Activated B cell treated with CpG ODN at 0.5 μM for 24 hours (primary cell): Measurements from ENCODE around the gene DRAXIN. TPM values are rescaled to one million over a fixed set of nuclear protein-coding genes. Genes with fewer than 3 reads are reported as not detected.

Source experiments
- ATAC-seq: fragments of 200-7000 bp; cut with Tn5 transposase; one replicate; pipeline ENCODE4 v1.10.0; 2021; ENCODE audit warnings: low read depth, mild to moderate bottlenecking, moderate library complexity
- CTCF ChIA-PET: fragments of 350-600 bp; sonication (Branson Sonifier 250); formaldehyde crosslinking; loops from one replicate; lab custom pipeline; 2021; ENCODE audit warnings: antibody characterized with exemption; lab: Charles Lee
- POLR2A ChIA-PET: fragments of 350-600 bp; sonication (Branson Sonifier 250); formaldehyde crosslinking; loops from one replicate; lab custom pipeline; 2021; ENCODE audit warnings: antibody characterized with exemption; lab: Charles Lee
- DNase-seq: peaks from one replicate; pipeline ENCODE4 v3.0.0; 2022
- H3K27ac Mint-ChIP-seq: one replicate; pipeline ENCODE4 v1.8.0; 2020; ENCODE audit warnings: mixed read lengths
- H3K27me3 Mint-ChIP-seq: one replicate; pipeline ENCODE4 v1.8.0; 2021; ENCODE audit warnings: mixed read lengths
- H3K36me3 Mint-ChIP-seq: one replicate; pipeline ENCODE4 v1.8.0; 2021; ENCODE audit warnings: low read depth, mixed read lengths
- H3K4me1 Mint-ChIP-seq: one replicate; pipeline ENCODE4 v1.8.0; 2021; ENCODE audit warnings: mixed read lengths
- H3K4me3 Mint-ChIP-seq: one replicate; pipeline ENCODE4 v1.8.0; 2020; ENCODE audit warnings: mild to moderate bottlenecking, mixed read lengths
- H3K9me3 Mint-ChIP-seq: one replicate; pipeline ENCODE4 v1.8.0; 2020; ENCODE audit warnings: mixed read lengths
- CTCF ChIP-seq: fragments of 200-600 bp; IDR thresholded peaks from one replicate; pipeline ENCODE4 v1.8.0; 2022; ENCODE audit warnings: antibody characterized with exemption, mild to moderate bottlenecking
- intact Hi-C: fragments of 100-400 bp; cut with micrococcal nuclease; formaldehyde crosslinking; loops from one replicate; pipeline ENCODE4 v1.15.1; 2024
- total RNA-seq: library from RNA; stranded (reverse); gene quantifications from 2 replicates; pipeline ENCODE4 v1.2.3, GENCODE V29; 2022

DRAXIN gene
- total RNA-seq, 1 donor from 2014 or later: 0.18 TPM

GRCh38 chr1:11648039-11648438 is 43.5 kb upstream of the DRAXIN start:
- H3K36me3 Mint-ChIP-seq: no peaks in the 10 kb centered on the region
- ATAC-seq (no peak), DNase-seq (no peak)
- H3K27ac Mint-ChIP-seq: no peak overlapping the region
- ChIA-PET POLR2A (no interaction called here), CTCF (interaction anchor here (1.0 to 7.3 kb wide), 3 partner anchors 67 to 610 kb away, joined by 3 to 74 read pairs (median 13); no protein-coding TSS in a partner anchor)
- no peak for TF ChIP-seq CTCF
- no peak overlapping the region for H3K4me3 Mint-ChIP-seq
- intact Hi-C loops: no loop called here
- peaks cover 23% of the 10 kb centered on the region for H3K4me1 Mint-ChIP-seq
- no peaks in the 10 kb centered on the region for H3K27me3 Mint-ChIP-seq
- H3K9me3 Mint-ChIP-seq: no peaks in the 10 kb centered on the region

DNA sequence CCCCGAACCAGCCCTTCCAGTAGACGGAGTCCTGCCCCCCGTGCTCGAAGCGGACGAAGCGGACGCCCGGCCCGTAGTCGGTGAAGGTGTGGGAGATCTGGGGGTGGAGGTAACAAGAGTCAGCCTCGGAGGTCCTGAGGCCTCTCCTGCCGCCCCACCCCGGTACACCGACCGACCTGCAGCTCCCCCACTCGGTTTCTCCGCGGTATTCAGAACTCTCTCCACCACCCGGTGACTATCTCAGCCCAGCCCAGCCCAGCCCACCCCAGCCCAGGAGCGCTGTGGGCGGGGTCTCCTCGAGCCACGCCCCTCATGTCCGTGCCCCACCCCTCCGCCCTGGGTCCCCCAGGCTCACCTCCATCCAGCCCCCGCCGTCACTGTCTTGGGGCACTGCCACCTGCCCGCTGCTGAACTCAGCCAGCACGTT is 42.8 kb upstream of the DRAXIN start:
- CTCF ChIA-PET: interaction anchor here (1.0 to 7.3 kb wide), 4 partner anchors 15 to 611 kb away, joined by 3 to 74 read pairs (median 16); partner anchors contain the start of gene FBXO6
- ATAC-seq (peak; percentile 50), DNase-seq (peak; percentile 36)
- Mint-ChIP-seq H3K36me3 (no peaks in the 10 kb centered on the region), H3K27ac (no peak overlapping the region), H3K9me3 (no peaks in the 10 kb centered on the region), H3K4me1 (peaks cover 23% of the 10 kb centered on the region), H3K27me3 (no peaks in the 10 kb centered on the region), H3K4me3 (no peak overlapping the region)
- POLR2A ChIA-PET: interaction anchor here (2.5 to 2.7 kb wide), 2 partner anchors 16 to 259 kb away, joined by 15 to 16 read pairs; partner anchors contain the start of gene FBXO6
- intact Hi-C loops: no loop called here
- TF ChIP-seq CTCF: no peak

DNA sequence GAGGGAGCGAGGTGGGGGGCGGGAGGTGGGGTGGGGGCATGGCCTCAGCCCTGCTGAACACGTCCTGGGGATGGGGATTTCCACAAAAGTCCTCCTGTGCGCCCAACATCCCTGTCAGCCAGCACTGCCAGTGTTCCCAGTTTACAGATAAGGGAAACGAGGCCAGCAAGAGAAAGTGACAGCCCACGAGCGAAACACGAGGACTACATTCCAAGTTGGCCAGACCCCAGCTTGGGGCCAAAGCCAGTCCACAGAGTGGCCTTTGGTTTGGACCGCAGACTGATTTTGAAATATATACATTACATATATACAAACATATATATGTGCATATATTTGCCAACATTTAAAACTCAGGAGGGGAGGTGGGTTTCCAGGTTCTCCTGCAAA is 42.3 kb upstream of the DRAXIN start:
- ATAC-seq (no peak), DNase-seq (no peak)
- POLR2A ChIA-PET: interaction anchor here (1.4 to 3.3 kb wide), 5 partner anchors 15 to 387 kb away, joined by 4 to 36 read pairs (median 15); partner anchors contain the start of genes FBXO6 and MTOR
- H3K36me3 Mint-ChIP-seq: no peaks in the 10 kb centered on the region
- CTCF ChIA-PET: interaction anchor here (0.6 to 7.3 kb wide), 6 partner anchors 15 to 611 kb away, joined by 3 to 74 read pairs (median 8); partner anchors contain the start of gene FBXO6
- no peak for TF ChIP-seq CTCF
- peaks cover 23% of the 10 kb centered on the region for H3K4me1 Mint-ChIP-seq
- H3K27me3 Mint-ChIP-seq: no peaks in the 10 kb centered on the region
- H3K27ac Mint-ChIP-seq: no peak overlapping the region
- H3K9me3 Mint-ChIP-seq: no peaks in the 10 kb centered on the region
- intact Hi-C loops: no loop called here
- peak overlapping the region; percentile 32 for H3K4me3 Mint-ChIP-seq

GRCh38 chr1:11649624-11650330 is 41.7 kb upstream of the DRAXIN start:
- DNase-seq (no peak), ATAC-seq (no peak)
- H3K9me3 Mint-ChIP-seq: no peaks in the 10 kb centered on the region
- peaks cover 23% of the 10 kb centered on the region for H3K4me1 Mint-ChIP-seq
- H3K36me3 Mint-ChIP-seq: no peaks in the 10 kb centered on the region
- ChIA-PET CTCF (interaction anchor here (0.6 to 7.3 kb wide), 8 partner anchors 11 to 612 kb away, joined by 3 to 74 read pairs (median 4); partner anchors contain the start of gene FBXO6), POLR2A (interaction anchor here (0.7 to 3.3 kb wide), 8 partner anchors 15 to 388 kb away, joined by 3 to 36 read pairs (median 6); partner anchors contain the start of genes AGTRAP, FBXO6, MAD2L2 and MTOR)
- intact Hi-C loops: loop anchor here (1.0 to 5.0 kb wide), 4 partner anchors 70 to 258 kb away; partner anchors contain the start of genes CLCN6 and MTHFR
- H3K27me3 Mint-ChIP-seq: no peaks in the 10 kb centered on the region
- no peak for TF ChIP-seq CTCF
- H3K4me3 Mint-ChIP-seq: peak overlapping the region; percentile 32
- no peak overlapping the region for H3K27ac Mint-ChIP-seq
